ENCODE measurements around the gene ITPKB. TPM values are rescaled to one million over a fixed set of nuclear protein-coding genes. Genes with fewer than 3 reads are reported as not detected.

The ITPKB gene
- total RNA-seq, 1 experiment from 2014 or later = 1.4 TPM

GRCh38 chr1:226655251-226656163, 83.6 kb downstream of the ITPKB start:
- no peak for DNase-seq (ENCODE audit: extremely low read depth, low read depth)

- no peak for DNase-seq (ENCODE audit: extremely low read depth, low read depth)
Observed at GRCh38 chr1:226654668-226655055, 84.4 kb downstream of the ITPKB start.

DNA sequence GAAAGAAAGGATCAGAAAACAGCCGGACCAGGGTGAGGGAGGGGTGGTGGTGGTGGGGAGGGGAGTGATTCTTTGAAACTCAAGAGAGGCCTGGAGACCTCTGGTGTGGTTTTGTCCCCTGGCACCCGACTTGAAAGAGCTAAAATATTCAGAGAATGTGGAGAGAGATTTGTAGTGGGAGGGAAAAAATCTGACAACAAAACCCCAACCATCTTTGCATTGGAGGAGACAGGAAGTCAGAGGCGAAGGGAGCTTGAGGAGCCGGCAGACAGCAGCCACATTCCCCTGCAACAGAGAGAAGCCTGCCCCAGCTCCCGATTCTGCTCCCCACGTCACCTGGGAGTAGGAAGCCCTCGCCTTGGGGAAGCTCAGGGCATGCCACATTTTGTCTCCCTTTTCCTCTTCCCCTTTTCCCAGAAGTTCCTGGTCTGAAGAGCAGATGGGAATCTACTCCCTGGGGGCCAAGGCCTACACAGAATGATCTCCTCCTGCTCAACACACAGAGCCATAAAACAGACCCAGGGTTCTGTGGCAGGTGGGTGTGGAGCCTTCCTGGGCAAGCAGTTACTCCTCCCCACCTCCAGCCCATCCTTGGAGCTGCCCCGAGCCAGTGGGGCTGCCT, 84.9 kb downstream of the ITPKB start:
- no peak for DNase-seq (ENCODE audit: extremely low read depth, low read depth)

DNA sequence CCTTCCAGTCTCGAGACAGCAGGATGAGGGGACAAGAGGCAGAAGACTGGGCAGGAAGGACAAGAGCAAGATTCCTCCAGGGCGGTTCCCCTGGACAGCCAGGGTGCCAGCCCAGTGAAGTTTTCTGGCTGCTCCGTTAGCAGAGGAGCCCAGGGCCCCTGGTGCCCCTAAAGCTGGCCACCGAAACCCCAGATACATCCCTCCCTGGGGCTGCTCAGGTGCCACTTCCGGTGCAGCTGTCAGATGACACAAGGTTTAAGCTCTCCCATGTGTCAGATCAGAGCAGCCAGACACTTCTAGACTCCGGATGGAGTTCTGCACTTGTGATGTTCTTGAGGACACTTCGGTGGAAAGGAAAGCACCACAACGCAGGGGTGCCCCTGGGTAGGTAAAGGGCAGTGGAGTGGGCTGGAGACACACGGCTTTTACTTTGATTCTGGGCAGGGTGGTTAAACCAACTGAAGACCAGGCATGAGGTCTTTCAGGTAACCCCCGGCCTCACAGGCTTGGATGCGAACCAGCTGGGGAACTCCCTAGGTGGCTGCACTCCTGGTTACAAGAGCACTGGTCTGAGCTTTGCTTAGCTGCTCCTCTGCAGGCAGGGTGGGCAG, 85.7 kb downstream of the ITPKB start:
- no peak for DNase-seq (ENCODE audit: extremely low read depth, low read depth)

DNA sequence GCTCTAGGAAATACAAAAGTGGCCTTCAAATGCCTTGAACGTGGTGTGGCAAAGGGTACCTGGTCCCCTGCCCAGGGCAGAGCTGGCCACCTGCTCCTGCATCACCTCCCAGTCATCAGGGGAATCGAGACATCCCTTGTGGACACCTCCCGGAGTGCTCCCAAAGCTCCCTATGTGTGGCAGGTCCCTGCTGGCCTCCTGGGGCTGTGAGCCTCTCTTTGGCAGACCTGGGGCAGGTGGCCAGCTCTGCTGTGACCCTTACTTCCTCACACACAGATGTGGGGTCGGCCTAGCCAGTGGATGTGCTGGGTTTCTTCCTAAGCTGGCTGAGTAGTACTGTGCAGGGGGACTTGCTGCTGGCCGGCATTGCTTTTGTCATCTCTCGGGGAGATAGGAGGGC, 86.5 kb downstream of the ITPKB start:
- DNase-seq (ENCODE audit: extremely low read depth, low read depth) = no peak

DNA sequence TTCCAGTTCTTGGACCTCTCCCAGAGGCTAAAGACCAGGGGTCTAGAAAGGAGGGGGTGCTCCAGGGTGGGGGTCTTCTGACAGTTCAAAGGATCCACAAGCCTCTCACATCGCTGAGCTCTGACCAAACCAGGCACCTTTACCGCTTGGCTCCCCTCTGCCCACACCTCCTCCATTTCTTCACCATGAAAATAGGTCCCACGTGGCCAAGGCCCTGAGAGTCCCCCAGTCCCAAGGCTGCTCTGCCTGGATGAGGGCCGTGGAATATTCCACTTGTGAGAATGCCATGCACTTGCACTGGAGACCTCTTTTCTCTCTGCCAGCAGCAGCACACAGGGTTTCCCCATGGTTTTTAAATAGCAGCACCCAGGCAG, 87.4 kb downstream of the ITPKB start:
- DNase-seq (ENCODE audit: extremely low read depth, low read depth) = no peak

DNA sequence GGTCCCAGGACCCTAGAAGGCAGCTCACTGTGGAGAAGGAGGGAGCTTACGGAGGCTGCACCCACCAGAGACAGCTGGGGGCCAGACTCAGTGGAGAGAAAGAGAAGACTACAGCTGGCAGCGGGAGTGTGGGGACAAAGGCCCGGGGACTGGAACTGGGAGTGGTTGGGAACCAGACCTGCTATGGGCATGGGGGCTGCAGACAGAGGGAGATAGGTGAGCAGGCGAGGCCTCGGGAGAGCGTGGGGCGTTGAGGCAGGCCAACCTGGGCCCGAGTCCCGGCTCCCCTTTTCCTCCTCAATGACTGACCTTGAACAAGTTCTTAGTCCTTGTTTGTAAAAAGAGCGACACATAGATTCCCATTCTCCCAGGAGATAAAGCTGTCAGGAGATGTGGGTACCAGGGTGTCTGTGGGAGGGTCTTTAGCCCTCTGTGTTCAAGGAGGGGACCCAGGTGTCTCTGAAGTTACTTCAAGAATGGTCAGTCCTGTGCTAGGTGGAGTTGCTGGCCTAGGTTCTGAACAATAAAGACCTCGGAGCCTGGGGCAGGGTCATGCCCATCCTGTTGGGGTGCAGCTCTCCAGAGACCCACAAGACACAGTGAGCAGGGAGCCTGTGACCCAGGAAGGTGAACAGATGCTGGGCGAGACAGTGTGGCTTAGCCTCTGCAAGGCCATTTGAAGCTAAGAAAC, 87.9 kb downstream of the ITPKB start:
- no peak for DNase-seq (ENCODE audit: extremely low read depth, low read depth)

DNA sequence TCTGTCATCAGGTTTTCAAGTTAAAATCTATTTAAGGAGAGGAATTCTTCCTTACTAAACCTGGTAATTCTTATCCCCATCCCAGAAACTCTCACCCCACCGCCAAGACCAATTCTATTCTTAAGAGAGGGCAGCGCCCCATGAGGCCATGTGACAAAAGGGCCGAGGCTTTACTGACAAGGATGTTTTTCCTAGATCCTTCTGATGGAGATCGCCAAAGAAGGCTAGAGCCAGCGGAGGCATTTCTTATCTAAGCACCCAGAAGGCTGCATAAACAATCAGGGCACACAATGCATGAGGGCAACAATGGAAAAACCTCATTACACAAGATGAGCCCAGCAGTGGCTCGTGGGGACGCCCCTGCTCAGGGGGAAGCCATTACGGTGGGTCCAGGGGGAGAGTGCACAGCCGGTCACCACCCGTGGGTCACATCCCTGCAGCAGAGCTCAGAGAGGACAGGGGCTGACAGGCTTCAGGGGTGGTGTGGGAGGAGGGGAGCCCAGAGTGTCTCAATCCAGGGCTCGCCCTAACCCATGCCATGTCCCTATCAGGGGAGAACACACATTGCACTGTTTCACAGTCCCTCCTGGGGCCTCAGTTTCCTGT, 88.7 kb downstream of the ITPKB start:
- DNase-seq (ENCODE audit: extremely low read depth, low read depth) = no peak

GRCh38 chr1:226649780-226650179, 89.3 kb downstream of the ITPKB start:
- DNase-seq (ENCODE audit: extremely low read depth, low read depth) = no peak

DNA sequence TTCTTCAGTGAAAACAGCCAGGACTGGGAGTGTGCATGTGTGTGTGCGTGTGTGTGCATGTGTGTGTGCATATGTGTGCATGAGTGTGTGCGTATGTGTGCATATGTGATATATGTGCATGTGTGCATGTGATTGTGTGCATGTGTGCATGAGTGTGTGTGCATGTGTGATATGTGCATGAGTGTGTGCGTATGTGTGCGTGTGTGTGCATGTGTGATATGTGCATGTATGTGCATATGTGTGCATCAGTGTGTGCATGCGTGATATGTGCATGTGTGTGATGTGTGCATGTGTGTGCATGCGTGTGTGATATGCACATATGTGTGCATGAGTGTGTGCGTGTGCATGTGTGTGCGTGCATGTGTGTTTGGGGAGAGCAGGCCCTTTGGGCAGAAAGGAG, 89.8 kb downstream of the ITPKB start:
- no peak for DNase-seq (ENCODE audit: extremely low read depth, low read depth)

DNA sequence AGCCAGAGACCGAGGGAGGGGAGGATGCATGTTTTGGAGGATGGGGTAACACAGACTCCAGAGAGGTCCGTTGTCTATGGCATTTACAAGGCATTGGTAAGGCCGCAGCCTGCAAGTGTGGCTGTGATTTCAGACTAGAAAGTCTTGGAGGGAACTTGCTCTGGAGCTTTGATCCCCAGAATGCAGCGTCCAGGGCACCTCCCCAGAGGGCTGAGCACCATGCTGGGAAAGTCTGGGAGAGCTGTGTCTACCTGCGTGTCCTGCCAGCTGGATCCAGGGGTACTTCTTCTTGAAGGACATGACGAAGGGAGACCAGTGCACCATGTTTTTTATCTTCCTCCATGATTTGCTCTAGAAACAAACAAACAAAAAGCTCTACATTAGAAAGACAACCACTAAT, 90.7 kb downstream of the ITPKB start:
- no peak for DNase-seq (ENCODE audit: extremely low read depth, low read depth)

GRCh38 chr1:226647719-226648118, 91.4 kb downstream of the ITPKB start:
- no peak for DNase-seq (ENCODE audit: extremely low read depth, low read depth)

GRCh38 chr1:226646870-226647449, 92.1 kb downstream of the ITPKB start:
- no peak for DNase-seq (ENCODE audit: extremely low read depth, low read depth)

DNA sequence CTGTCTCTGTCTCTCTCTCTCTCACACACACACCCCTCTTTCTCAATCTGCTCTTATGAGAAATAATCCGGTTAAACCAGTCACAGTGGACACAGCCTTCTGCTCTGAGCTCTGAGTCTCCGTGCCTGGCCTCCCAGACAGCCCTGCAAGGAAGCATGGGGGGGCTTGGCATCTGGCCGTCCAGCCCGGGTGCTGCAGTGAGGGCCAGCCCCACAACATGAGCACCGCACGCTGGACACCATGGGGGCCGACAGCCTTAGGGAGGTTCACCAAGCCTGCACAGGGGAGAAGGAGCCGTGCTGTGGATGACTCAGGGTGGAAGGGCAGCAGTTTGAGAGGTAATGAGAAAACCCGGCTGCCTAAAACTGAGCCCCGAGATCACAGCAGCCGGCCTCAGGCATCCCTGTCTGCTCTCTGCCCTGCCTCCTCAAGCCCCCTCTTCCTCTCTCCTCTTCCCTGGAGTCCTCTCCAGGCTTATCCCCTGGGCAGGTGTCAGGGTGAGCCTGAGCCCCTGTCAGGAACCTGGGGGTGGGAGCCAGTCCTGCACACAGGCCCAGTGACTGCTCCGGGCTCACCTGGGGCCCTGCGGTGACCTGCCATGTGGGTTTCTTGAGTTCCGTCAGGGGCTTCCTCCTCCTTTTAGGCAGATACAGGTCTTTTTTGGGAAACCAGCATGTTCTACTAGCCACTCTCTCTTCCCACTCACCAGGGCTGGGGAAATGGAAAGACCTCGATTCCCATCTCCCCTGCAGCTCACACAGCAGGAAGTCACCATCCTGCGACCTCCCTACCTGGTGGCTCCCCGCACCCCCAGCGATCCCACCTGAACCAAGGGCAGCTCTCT, 92.8 kb downstream of the ITPKB start:
- no peak for DNase-seq (ENCODE audit: extremely low read depth, low read depth)

GRCh38 chr1:226645279-226645976, 93.7 kb downstream of the ITPKB start:
- no peak for DNase-seq (ENCODE audit: extremely low read depth, low read depth)

GRCh38 chr1:226644541-226645176, 94.4 kb downstream of the ITPKB start:
- DNase-seq (ENCODE audit: extremely low read depth, low read depth) = no peak

GRCh38 chr1:226643611-226644540, 95.2 kb downstream of the ITPKB start:
- DNase-seq (ENCODE audit: extremely low read depth, low read depth) = no peak

Measured in NCI-H460 (cell line).